GM18502 (cell line): ENCODE measurements around the gene RAB9A.
A peak's percentile ranks its signal among the peaks of the same experiment; 100 is the strongest.
"Not testable (repeated sequence)": the region's sequence is repeated elsewhere in the genome, so short reads cannot be mapped to it uniquely, and the experiment has no call there.

ENCODE experiments used
- ATAC-seq: cut with Tn5 transposase; IDR thresholded peaks from one replicate; pipeline ENCODE4 v1.9.1; 2021; ENCODE audit warnings: mild to moderate bottlenecking; ENCODE audit not compliant: unreplicated experiment, poor library complexity

The RAB9A gene

DNA sequence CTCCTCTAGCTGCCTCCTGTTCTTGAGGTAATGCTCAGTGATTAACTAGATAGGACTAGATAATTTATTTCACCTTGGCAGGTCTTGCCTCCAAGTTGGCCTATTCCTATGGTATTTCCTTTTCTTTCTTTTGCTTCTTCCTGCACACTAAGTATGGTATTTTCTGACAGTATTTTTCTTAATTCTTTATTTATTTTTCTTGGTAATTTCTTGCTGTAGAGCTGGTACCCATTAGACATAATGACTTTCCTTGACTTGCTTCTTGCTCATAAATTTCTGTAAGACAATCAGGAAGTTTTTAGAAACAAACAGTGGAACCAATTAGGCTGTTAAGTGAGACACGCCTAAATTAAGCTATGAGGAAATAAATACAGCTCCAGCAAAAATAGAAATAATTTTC is 9.5 kb downstream of the RAB9A start:
- ATAC-seq = no peak

DNA sequence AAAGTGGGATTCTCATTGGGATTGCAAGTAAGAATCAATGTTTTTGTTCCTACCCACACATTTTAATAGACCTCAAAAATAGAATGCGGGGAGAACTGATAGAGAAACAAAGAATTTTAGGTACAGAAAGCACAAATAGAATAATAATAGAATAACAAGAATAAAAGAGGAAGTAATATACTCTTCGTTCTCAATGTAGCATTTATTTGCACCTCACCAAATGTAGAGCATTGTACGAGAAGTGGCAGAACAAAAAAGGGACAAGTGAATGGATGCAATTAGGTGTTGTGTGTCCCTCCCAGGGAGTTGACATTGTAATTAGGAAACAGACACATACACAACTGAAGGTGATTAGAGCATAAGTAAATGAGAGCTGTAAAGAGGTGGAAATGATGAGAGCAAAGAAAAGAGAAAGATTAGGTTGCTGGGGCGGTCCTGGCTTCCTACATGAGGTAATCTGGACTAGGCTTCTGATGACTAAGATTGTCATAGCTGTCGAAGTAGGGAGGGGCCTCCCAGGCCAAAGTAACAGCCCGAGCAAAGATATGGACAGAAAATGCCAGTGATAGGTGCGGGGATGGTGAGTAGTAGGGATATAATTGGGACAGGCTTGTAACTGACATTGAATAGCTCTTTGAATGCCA is 10.4 kb downstream of the RAB9A start:
- peak; percentile 47 for ATAC-seq

DNA sequence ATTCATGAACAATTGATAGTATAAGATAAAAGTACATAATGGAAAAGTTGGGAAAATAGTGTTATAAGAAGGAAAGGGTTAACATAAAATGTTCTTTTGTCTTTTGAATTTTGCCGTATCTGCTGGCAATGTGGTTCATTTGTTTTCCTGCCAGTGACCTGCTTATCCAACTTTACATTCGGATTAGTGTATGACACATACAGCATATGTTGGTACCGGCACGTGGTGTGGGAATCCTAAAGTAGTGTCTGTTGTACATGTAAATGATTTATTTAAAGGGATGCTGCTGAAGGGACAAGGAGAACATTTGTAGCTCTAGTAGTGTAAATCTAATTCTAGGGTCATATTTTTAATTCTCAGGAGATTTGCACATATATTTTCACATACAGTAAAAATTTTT is 11.5 kb downstream of the RAB9A start:
- ATAC-seq = no peak

DNA sequence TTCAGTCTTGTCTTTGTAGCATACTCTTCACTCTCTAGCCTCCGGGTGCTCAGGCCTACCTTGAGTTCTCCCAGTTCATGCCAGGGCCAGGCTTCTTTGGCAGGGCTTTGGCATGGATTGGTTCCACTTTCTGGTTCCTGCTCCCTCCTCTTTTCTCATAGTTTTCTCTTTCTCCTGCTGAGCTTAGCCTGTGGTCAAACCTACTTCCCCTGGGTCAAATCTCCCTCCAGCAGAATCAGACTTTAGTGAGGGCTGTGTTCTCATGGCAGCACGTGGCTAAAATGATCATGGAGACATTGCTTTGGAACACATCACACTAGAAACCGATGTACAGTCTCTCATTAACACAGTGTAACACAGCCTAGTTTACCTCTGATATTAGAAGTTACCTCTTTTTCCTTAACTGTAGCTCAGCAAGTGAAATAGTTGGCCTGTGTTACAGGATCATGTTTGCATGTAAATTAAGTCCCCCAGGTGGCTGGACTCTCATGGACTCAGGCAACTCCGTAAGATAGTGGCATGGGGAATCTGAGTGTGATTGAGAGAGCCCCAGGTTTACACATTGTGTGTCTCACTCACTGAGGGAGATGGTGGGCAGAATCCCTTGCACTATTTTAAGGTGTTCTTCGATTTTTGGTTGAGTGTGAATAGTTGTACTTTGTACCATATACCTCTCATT is 13.3 kb downstream of the RAB9A start:
- no peak for ATAC-seq

DNA sequence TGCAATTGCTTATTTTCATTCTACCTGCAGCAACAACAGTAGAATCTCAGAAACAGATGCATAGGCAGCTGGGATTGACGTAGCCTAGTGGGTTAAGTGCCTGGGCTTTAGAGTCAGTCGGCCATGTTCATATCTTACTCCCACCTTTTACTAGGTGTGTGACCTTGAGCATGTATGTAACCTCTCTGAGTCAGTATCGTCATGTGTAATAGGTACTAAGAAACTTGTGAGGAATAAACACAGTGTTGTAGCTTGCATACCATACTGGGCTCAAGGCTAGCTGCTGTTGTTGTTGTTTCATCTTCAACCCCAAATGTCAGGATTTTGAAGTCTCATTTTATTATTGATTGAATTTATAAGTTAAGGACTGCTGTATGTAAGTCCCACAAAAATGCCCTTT is 14.2 kb downstream of the RAB9A start:
- no peak for ATAC-seq

DNA sequence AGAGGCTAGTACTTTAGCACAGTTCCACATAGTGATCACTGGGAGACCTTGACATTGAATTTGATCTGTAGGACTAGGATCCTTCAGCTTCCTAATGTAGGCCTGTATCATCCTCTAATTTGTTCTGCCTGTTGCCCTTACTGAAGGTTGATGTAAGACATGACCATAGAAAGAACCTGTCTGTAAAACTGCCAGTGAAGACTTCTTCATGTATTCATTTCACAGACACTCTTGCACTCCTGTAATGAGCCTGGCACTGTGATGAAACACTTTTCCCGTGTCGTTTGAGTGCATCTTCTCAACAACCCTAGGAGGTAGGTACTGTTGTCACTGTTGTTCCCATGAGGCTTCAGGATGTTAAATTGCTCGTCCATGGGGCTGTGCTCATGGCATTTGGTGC is 14.7 kb downstream of the RAB9A start:
- no peak for ATAC-seq

DNA sequence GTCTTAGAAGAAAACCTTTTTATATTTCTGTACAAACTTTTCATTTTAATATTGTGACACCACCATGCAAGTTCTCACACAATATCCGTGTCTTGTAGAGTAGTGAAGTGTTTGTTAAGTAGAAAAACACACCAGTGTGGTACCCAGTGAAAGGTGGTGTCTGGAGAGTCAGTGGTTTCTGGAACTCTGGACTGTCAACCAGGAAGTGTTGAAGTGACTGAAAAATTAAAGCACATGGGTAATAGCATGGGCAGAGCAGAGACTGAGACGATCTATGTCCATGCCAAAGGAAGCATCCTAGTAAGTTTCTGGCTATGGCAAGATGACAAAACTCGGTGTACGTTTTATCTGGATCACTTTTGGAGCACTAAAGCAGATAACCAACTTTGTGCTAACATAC is 22.2 kb downstream of the RAB9A start:
- no peak for ATAC-seq

DNA sequence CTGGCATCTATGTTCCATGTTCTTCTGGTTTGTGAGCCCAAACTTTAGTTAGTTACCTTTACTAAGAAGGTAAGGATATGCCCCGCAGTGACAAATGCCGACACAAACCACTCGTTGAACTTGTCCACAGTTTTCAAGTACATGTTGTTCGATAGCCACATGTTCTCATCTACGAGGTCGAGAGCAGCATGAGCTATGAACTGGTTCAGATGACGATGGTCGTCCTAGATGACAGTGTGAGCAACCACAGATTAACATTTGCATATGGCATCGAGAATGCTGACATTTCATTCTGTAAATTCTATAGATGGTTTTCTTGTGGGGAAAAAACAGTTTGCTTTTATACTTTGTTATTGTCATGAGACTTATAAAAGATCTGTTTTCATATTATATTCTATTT is 27.5 kb downstream of the RAB9A start:
- no peak for ATAC-seq

DNA sequence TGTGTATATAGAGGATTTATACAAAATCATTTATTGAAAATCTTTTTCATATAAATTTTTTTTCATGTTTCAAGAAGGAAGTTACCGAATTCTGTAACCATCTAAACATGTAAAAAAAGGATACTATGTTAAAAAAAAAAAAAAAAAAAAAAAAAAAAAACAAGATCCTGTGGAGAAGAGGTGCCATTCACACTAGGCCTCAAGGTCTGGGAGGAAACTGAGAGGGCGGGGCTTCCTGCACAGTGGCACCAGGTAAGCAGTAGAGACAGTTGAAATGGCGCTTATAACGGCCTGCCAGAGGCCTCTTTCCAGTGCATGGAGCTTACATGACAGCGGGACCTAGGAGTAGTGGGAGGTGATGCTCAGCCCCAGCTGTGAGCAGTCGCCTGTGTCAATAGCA is 28.0 kb downstream of the RAB9A start:
- no peak for ATAC-seq

DNA sequence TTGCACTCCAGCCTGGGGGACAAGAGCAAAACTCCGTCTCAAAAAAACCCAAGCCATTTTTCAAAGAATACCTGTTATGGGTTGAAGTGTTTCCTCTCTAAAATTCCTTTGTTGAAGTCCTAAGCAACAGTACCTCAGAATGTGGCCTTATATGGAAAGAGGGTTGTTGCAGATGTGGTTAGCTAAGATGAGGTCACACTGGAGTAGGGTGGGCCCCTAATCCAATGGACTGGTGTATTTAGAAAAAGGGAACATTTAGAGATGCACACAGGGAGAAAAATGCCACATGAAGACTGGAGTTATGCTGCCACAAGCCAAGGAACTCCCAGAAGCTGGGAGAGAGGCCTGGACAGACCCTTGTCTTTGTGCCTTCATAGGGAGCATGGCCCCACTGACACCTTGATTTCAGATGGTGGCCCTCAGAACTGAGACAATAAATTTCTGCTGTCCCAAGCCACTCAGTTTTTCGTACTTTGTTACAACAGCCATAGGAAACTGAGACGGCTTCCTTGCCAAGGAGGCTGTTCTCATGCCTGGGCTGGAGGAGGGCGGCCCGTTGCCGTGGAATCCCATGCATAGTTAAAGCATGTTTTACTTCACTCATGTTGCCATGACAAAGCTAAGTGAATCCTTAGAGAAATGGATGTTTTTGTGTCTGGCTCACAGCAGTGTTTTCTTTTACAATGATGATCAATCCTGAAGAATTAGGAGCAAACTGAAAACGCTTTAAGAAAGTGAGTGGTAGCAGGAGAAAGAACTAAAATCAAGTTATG is 29.0 kb downstream of the RAB9A start:
- ATAC-seq = no peak

DNA sequence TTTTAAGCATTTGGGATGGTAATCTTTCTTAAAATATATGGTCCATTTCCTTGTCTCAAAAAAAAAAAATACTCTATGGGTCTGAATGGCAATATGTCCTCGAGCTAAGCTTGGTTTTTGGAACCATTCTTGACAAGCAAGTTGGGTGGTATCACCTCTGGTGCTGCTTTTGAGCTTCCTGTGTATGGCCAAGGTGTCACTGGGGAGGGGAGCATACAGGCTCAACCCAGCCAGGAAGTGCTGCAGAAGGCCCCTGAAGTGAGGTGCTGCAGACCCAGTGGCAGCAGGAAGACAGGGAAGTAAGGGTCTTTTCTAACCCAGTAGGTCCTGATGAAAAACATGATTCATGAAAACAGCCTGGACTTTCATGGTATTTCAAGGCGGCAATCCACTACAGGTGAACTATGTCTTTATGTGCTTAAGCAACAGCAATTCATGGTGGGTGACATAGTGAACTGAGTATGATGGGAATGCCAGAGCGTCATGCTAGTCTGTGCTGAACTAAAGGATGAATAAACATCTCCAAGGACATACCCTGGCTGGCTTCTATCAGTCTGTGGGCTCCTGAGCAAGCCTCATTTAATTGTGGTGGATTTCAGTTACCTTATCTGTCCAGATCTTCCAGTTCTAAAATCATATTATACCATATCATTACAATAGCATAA is 30.4 kb downstream of the RAB9A start:
- ATAC-seq = no peak

DNA sequence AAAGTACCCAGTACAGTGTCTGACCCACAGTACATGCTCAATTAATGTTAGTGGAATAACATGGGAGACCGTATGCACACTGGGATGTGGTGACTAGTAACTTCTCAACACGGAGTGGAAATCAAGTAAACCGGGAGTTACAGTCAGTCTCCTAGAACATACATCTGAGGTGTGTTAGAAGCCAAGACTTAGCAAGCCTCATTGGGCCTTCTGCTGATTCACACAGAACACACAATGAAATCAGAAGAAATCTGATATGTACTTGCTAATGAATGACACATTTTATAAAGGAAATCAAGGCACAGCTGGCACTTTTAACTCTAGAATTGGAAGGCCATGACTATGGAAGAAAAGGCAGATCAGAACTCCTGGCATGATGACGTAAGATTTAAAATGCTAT is 32.4 kb downstream of the RAB9A start:
- no peak for ATAC-seq

DNA sequence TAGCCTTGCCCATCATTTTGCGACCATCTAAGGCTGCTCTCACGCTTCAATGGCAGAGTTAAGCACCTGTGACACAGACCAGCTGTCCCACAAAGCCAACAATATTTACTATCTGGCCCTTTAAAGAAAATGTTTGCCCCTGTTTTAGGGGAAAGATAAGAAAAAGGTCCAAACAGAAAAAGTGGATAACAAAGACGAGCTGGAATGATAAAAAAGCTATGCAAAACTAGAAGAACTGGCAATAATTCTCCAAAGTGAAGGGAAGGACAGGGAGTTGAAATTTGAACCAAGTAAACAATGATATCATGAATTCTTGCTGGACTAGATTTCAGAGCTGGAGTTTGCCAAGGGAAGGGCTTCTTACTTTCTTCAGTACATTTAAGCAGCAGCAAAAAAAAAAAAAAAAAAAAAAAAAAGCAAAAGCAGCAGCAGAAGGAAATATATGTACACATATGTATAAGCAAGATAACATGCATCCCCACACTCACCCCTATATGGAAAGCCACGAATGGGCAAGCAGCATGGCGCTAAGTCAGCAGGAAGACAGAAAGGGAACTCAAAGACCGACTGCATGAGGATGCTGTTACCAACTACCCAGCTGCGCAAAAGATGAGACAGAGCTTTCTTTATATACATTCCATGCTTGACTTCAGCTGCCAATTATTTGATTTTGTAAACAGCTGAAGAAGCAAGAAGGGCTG is 33.0 kb downstream of the RAB9A start:
- no peak for ATAC-seq

DNA sequence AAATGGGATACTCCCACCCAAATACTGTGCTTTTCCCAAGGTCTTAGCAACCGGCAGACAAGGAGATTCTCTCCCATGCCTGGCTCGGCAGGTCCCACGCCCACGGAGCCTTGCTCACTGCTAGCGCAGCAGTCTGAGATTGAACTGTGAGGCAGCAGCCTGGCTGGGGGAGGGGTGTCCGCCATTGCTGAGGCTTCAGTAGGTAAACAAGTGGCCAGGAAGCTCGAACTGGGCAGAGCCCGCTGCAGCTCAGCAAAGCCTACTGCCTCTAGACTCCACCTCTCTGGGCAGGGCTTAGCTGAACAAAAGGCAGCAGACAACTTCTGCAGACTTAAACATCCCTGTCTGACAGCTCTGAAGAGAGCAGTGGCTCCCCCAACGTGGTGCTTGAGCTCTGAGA is 36.0 kb downstream of the RAB9A start:
- not testable (repeated sequence) for ATAC-seq

DNA sequence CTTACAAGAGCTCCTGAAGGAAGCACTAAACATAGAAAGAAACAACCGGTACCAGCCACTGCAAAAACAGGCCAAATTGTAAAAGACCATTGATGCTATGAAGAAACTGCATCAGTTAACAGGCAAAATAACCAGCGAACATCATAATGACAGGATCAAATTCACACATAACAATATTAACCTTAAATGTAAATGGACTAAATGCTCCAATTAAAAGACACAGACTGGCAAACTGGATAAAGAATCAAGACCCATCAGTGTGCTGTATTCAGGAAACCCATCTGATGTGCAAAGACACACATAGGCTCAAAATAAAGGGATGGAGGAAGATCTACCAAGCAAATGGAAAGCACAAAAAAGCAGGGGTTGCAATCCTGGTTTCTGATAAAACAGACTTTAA is 37.7 kb downstream of the RAB9A start:
- not testable (repeated sequence) for ATAC-seq

DNA sequence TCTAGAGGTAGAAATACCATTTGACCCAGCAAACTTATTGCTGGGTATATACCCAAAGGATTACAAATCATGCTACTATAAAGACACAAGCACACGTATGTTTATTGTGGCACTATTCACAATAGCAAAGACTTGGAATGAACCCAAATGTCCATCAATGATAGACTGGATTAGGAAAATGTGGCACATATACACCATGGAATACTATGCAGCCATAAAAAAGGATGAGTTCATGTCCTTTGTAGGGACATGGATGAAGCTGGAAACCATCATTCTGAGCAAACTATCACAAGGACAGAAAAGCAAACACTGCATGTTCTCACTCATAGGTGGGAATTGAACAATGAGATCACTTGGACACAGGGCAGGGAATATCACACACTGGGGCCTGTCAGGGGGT is 41.6 kb downstream of the RAB9A start:
- not testable (repeated sequence) for ATAC-seq

DNA sequence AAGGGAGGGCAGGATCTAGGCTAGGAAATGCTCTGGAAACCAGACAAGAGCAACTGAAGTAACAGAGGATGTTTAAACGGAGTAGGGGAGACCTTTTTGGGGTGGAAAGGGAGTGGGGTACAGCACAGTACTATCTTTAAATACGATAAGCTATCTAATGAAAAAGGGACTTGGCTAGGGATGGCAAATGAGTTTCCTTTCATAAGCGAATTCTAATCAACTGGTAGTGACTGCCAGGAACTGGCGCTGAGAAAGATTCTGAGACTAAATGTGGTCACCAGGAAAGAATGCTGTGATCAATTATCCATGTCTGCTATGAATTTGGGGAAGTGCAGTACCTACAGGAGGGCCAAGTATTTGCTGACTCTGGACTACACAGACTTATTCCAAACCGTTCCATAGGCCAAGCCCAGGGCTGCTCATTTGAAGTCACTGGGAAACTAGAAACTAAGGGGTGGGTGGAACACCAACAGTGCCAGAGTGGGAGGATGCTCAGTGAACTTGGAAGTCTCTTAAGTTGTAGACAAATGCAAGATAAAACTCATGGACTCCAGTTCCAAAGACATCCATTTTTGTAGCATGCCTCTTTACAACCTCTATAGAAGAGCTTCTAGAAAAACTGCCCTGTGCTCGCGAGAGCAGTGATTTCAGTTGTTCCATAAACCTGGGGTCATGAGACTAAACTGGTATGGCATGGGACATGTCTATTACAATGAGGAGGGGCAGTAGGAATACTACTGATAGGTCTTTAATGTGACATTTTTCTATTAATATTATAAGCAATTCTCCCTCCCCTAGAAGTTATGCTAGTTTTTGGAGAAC is 43.5 kb downstream of the RAB9A start:
- no peak for ATAC-seq

DNA sequence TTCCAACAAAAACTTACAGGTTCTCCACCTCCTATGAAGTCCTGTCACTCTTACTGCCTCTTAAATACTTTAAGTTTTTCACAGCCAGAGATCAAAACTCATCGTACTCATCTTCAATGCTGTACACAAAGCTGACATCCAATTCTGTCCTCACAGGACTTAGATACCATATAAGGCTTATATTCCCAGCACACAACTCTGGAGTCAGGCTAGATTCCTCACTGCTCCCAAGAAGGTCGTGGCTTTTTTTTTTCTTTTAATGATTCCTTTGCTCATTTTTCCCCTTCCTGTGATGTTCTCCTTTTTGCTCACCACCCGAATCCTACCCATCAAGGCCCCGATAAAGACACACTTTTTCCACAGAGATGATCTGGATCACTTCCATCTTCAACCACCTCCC is 44.6 kb downstream of the RAB9A start:
- no peak for ATAC-seq

DNA sequence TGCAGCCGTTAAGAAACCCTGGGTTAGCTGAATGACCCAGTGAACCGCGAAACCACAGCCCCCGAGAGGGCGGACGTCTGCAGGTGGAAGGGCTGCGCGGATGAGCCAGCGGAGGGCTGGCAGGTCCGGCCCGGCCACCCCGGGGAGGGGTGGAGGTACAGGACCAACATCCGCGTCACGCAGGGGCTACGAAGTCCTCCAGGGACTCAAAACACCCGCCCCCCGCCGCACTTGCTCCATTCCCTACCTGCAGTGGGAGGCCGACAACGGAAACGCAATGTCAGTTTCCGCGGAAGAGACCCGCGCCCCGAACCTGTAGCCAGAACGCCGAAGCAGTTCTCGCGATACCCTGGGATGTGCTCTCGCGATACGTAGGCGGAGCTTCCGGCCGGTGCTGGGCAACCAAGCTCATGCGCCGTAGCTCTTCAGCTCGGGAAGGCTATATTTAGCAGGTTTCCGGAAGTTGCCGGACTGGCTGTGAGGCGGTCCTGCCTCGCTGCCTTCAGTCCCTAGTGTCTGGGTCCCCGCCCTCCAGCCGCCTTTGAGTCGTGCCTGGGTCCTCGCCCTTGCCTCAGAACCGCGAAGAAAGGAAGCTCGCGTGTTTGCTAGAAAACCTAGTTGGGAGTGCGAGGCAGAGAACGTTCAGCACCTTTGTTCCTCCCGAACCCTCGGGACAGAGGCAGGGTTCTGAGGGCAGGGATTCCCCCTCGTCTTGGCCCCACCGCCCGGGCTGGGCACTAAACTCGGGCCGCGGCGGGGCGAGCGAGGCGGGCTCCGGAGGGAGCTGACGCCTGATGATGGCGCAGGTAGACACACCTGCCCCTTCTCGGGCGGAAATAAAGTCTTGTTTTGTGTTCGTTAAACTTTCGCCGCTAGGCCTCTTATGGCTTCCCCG is 45.6 kb downstream of the RAB9A start, which contains the start of the genes OFD1 and TRAPPC2:
Gene OFD1 (plus strand): TSS at position 471 of the 895 bp plus-strand sequence. CDS start 324 bp downstream, at position 795.
Gene TRAPPC2 (minus strand): TSS at position 343 of the 895 bp plus-strand sequence. CDS start 14,657 bp downstream, outside the sequence.
- ATAC-seq = peak; percentile 94
